Smooth muscle cell (in vitro differentiated cells): ENCODE data around the gene MYO3B. TPM values are rescaled to one million over a fixed set of nuclear protein-coding genes. Genes with fewer than 3 reads are reported as not detected.

Experiments used
- DNase-seq: peaks from one replicate; lab custom pipeline; 2025; ENCODE audit not compliant: unreplicated experiment; lab: John Stamatoyannopoulos, UW
- H2AFZ ChIP-seq: fragments of 200-600 bp; sonication (generic); 2 replicates; pipeline ENCODE4 v1.6.0; 2016; ENCODE audit warnings: antibody characterized with exemption, low read depth, mild to moderate bottlenecking
- H3F3A ChIP-seq: fragments of 200-600 bp; sonication (generic); 2 replicates; pipeline ENCODE4 v1.6.0; 2017; ENCODE audit warnings: antibody characterized with exemption, low read depth
- H3K27ac ChIP-seq: fragments of 200-600 bp; sonication (generic); 2 replicates; pipeline ENCODE4 v1.5.1; 2016; ENCODE audit warnings: low read depth, mild to moderate bottlenecking
- H3K27me3 ChIP-seq: fragments of 200-600 bp; sonication (generic); 2 replicates; pipeline ENCODE4 v1.6.1; 2016; ENCODE audit warnings: low read depth, mild to moderate bottlenecking
- H3K36me3 ChIP-seq: fragments of 200-600 bp; sonication (generic); 2 replicates; pipeline ENCODE4 v1.5.1; 2016; ENCODE audit warnings: low read depth
- H3K4me1 ChIP-seq: fragments of 200-600 bp; sonication (generic); 2 replicates; pipeline ENCODE4 v1.5.1; 2016; ENCODE audit warnings: low read depth
- H3K4me2 ChIP-seq: fragments of 200-600 bp; sonication (generic); 2 replicates; pipeline ENCODE4 v1.6.0; 2016; ENCODE audit warnings: mild to moderate bottlenecking
- H3K4me3 ChIP-seq: fragments of 200-600 bp; sonication (generic); 2 replicates; pipeline ENCODE4 v1.5.1; 2016; ENCODE audit warnings: mild to moderate bottlenecking
- H3K79me2 ChIP-seq: fragments of 200-600 bp; sonication (generic); 2 replicates; pipeline ENCODE4 v1.6.0; 2016; ENCODE audit warnings: low read depth, mild to moderate bottlenecking
- H3K9ac ChIP-seq: fragments of 200-600 bp; sonication (generic); 2 replicates; pipeline ENCODE4 v1.6.0; 2016; ENCODE audit warnings: low read depth
- H3K9me3 ChIP-seq: fragments of 200-600 bp; sonication (generic); replicated peaks from 2 replicates; pipeline ENCODE4 v1.5.1; 2016; ENCODE audit warnings: low read depth
- H4K20me1 ChIP-seq: fragments of 200-600 bp; sonication (generic); 2 replicates; pipeline ENCODE4 v1.6.0; 2016; ENCODE audit warnings: low read depth
- WGBS: methylation state at CpG from one replicate; pipeline ENCODE4 v1.1.7; 2016; ENCODE audit warnings: low lambda C conversion rate; 5-methylcytosine and 5-hydroxymethylcytosine counted together
- polyA plus RNA-seq: library from polyadenylated mRNA; unstranded; fragments of >200 nt; fragmentation: Nextera tagmentation; extraction: Ambion mirVana; gene quantifications from 2 replicates; pipeline ENCODE4 v1.2.1, GENCODE V29; 2016
- total RNA-seq: library from RNA; depleted of rRNA; stranded (reverse); fragments of >200 nt; gene quantifications from 2 replicates; pipeline ENCODE4 v1.2.3, GENCODE V29; 2014
- TF ChIP-seq, protein P1 (sequence below): fragments of 200-600 bp; sonication (generic); IDR thresholded peaks from 2 replicates; pipeline ENCODE4 v1.5.1; 2017; ENCODE audit warnings: borderline replicate concordance, mild to moderate bottlenecking, antibody characterized with exemption; ENCODE audit not compliant: insufficient read depth, poor library complexity, severe bottlenecking

MYO3B gene
- total and polyA plus RNA-seq, 2 experiments from 2014 or later, result 0.47 to 3.1 TPM

DNA sequence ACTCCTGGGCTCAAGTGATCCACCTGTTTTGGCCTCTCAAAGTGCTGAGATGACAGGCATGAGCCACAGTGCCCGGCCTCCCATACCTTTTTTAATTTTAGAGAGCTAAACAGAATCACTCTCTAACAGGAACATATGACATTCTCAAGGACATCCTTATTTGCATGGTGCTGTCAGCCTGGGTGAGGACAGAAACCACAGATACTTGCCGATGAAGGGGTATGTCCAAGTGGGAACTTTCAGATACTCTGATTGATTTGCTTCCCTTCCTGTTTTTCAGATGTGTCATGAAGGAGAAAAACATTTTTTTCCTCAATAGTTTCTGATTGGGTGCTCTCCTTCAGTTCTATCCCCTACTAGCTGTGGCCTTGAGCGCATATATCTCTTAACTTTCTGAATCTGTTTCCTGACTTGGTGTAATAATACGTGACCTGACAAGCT is 49.6 kb downstream of the MYO3B start:
- peaks cover 2% of the 10 kb centered on the region for H3F3A ChIP-seq
- no peak for DNase-seq
- peak overlapping the region; percentile 59 for H2AFZ ChIP-seq
- H4K20me1 ChIP-seq, result no peaks in the 10 kb centered on the region
- no peaks in the 10 kb centered on the region for H3K9me3 ChIP-seq
- H3K4me2 ChIP-seq, result no peak overlapping the region
- 85% methylated on average over 4 of the region's 4 CpGs for WGBS
- H3K9ac ChIP-seq, result no peak overlapping the region
- H3K36me3 ChIP-seq, result no peaks in the 10 kb centered on the region
- H3K79me2 ChIP-seq, result no peaks in the 10 kb centered on the region
- no peak overlapping the region for H3K4me3 ChIP-seq
- peaks cover 2% of the 10 kb centered on the region for H3K4me1 ChIP-seq
- H3K27me3 ChIP-seq, result no peaks in the 10 kb centered on the region
- H3K27ac ChIP-seq, result no peak overlapping the region
- TF ChIP-seq, protein P1, sequence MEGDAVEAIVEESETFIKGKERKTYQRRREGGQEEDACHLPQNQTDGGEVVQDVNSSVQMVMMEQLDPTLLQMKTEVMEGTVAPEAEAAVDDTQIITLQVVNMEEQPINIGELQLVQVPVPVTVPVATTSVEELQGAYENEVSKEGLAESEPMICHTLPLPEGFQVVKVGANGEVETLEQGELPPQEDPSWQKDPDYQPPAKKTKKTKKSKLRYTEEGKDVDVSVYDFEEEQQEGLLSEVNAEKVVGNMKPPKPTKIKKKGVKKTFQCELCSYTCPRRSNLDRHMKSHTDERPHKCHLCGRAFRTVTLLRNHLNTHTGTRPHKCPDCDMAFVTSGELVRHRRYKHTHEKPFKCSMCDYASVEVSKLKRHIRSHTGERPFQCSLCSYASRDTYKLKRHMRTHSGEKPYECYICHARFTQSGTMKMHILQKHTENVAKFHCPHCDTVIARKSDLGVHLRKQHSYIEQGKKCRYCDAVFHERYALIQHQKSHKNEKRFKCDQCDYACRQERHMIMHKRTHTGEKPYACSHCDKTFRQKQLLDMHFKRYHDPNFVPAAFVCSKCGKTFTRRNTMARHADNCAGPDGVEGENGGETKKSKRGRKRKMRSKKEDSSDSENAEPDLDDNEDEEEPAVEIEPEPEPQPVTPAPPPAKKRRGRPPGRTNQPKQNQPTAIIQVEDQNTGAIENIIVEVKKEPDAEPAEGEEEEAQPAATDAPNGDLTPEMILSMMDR, result no peak

- Histone ChIP-seq H3K4me2 (no peak overlapping the region), H3K4me3 (no peak overlapping the region), H3K27me3 (no peaks in the 10 kb centered on the region), H3K27ac (no peak overlapping the region), H2AFZ (peak overlapping the region; percentile 59), H3K79me2 (no peaks in the 10 kb centered on the region), H3K4me1 (no peaks in the 10 kb centered on the region), H3K36me3 (no peaks in the 10 kb centered on the region), H4K20me1 (no peaks in the 10 kb centered on the region), H3K9ac (no peak overlapping the region), H3F3A (peaks cover 2% of the 10 kb centered on the region), H3K9me3 (no peaks in the 10 kb centered on the region)
- WGBS, result 47% methylated on average over 4 of the region's 4 CpGs
- no peak for DNase-seq
- TF ChIP-seq, protein P1, result no peak
Measured at GRCh38 chr2:170227951-170228350, 50.0 kb downstream of the MYO3B start.

GRCh38 chr2:170228429-170228828 is 50.5 kb downstream of the MYO3B start:
- Histone ChIP-seq H4K20me1 (no peaks in the 10 kb centered on the region), H3K27me3 (no peaks in the 10 kb centered on the region), H3K4me3 (no peak overlapping the region), H3K4me2 (no peak overlapping the region), H3K9me3 (no peaks in the 10 kb centered on the region), H2AFZ (peak overlapping the region; percentile 59), H3K36me3 (no peaks in the 10 kb centered on the region), H3K9ac (no peak overlapping the region), H3K4me1 (no peaks in the 10 kb centered on the region), H3K27ac (no peak overlapping the region), H3K79me2 (no peaks in the 10 kb centered on the region), H3F3A (peaks cover 2% of the 10 kb centered on the region)
- TF ChIP-seq, protein P1, result no peak
- DNase-seq, result no peak
- 97% methylated on average over 3 of the region's 3 CpGs for WGBS

DNA sequence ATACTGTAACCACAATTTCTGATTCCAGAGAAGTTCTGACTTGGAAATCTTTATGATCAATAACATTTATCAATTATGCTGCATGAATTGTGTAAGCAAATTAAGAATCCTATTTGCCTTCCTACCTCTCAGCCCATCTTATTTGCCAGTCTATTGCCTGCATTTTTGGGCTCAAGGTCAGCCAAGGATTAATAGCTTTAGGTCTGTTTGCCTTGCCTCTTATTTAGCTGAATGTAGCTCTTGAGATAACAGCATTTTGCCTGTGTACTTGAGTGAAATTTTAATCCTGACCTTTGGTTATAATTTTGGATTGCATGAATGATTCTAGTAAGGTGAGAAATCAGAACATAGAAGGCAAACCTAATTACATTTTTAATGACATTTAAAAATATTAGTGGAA is 51.2 kb downstream of the MYO3B start:
- DNase-seq, result no peak
- Histone ChIP-seq H3K9ac (no peak overlapping the region), H3K9me3 (no peaks in the 10 kb centered on the region), H3F3A (peaks cover 2% of the 10 kb centered on the region), H3K27me3 (no peaks in the 10 kb centered on the region), H3K4me1 (no peaks in the 10 kb centered on the region), H3K4me2 (no peak overlapping the region), H3K4me3 (no peak overlapping the region), H2AFZ (no peak overlapping the region), H3K79me2 (no peaks in the 10 kb centered on the region), H3K27ac (no peak overlapping the region), H3K36me3 (no peaks in the 10 kb centered on the region), H4K20me1 (no peaks in the 10 kb centered on the region)
- TF ChIP-seq, protein P1, result no peak
